Stomach (tissue), 9 donors: ENCODE measurements around the gene SCNM1. TPM values are rescaled to one million over a fixed set of nuclear protein-coding genes. Genes with fewer than 3 reads are reported as not detected.

ENCODE experiments used
- DNase-seq, 2 donors: peaks; one replicate each; pipeline versions ENCODE4 v3.0.0 to v3.0.0-alpha.2; 2013 to 2019
- H3K27ac ChIP-seq, 5 donors: fragments of 200-600 bp in 4 of 5; sonication (generic) in 4 of 5; one replicate each; pipeline ENCODE4 v1.5.1; 2013 to 2019; ENCODE audit warnings: mild to moderate bottlenecking in 1 of 5, moderate library complexity in 1 of 5
- H3K27me3 ChIP-seq, 3 donors: fragments of 200-600 bp; sonication (generic); one replicate each; pipeline ENCODE4 v1.5.1; 2017 to 2019; ENCODE audit warnings: mixed run types in 1 of 3
- H3K36me3 ChIP-seq, 4 donors: fragments of 200-600 bp; sonication (generic); 1 replicate in 3 of 4; 2 replicates in 1 of 4; pipeline ENCODE4 v1.5.1; 2016 to 2019
- H3K4me1 ChIP-seq, 4 donors: fragments of 200-600 bp; sonication (generic); one replicate each; pipeline ENCODE4 v1.5.1; 2016 to 2019
- H3K4me3 ChIP-seq, 4 donors: fragments of 200-600 bp; sonication (generic) in 3 of 4; one replicate each; pipeline ENCODE4 v1.5.1; 2016 to 2019; ENCODE audit warnings: mild to moderate bottlenecking in 1 of 4
- H3K9me3 ChIP-seq, 4 donors: fragments of 200-600 bp; sonication (generic); one replicate each; pipeline ENCODE4 v1.5.1; 2016 to 2019
- CTCF ChIP-seq, 7 experiments: fragments of 450-650 bp in 4 of 7; fragments of 200-600 bp in 3 of 7; sonication (generic) in 3 of 7; IDR thresholded peaks; one replicate each; pipeline ENCODE4 v1.5.1; 2016 to 2019; ENCODE audit warnings: antibody characterized with exemption in 7 of 7, control low read depth in 2 of 7, mild to moderate bottlenecking in 1 of 7
- EP300 ChIP-seq: sonication (generic); formaldehyde crosslinking; IDR thresholded peaks from one replicate; pipeline ENCODE4 v1.6.1; 2017; ENCODE audit warnings: antibody characterized with exemption
- POLR2A ChIP-seq, 4 donors: fragments of 450-650 bp; IDR thresholded peaks; one replicate each; pipeline ENCODE4 v1.6.1; 2016; ENCODE audit warnings: antibody characterized with exemption in 4 of 4, control low read depth in 2 of 4, mild to moderate bottlenecking in 1 of 4, moderate library complexity in 1 of 4
- POLR2AphosphoS5 ChIP-seq, 3 donors: sonication (generic); formaldehyde crosslinking; IDR thresholded peaks; one replicate each; pipeline ENCODE4 v1.6.1; 2016; ENCODE audit warnings: antibody characterized with exemption in 3 of 3
- WGBS, 5 donors: extraction: QIAGEN DNeasy Blood & Tissue Kit in 3 of 5; methylation state at CpG; one replicate each; pipeline versions ENCODE4 v1.1.5 to v1.1.7; 2013 to 2018; 5-methylcytosine and 5-hydroxymethylcytosine counted together
- intact Hi-C: fragments of 100-400 bp; cut with DNase I; formaldehyde crosslinking; loops from one replicate; pipeline ENCODE4 v1.15.1; 2023; ENCODE audit warnings: low total_unique reads
- polyA plus RNA-seq, 3 donors: library from polyadenylated mRNA; stranded (reverse); fragments of 200-250 nt; gene quantifications; one replicate each; pipeline ENCODE4 v1.2.3, GENCODE V29; 2013
- total RNA-seq, 5 donors: library from RNA; depleted of rRNA; stranded (reverse); fragments of >200 nt; gene quantifications; one replicate each; pipeline versions ENCODE4 v1.1.0 to v1.2.3, GENCODE V29; 2014 to 2016
- donor health status: healthy with polysubstance abuse.
- donor health status: Bipolar disorder and iron deficiency.
- donor health status: healthy.

The SCNM1 gene
- total and polyA plus RNA-seq, 8 donors: 4.5 to 66.3 (median 26.3) TPM

GRCh38 chr1:151213560-151213959, 47.6 kb downstream of the SCNM1 start:
- DNase-seq: no peak
- Histone ChIP-seq H3K27me3 (no peaks in the 10 kb centered on the region), H3K36me3 (peaks cover 6 to 49% (median 36%) of the 10 kb centered on the region in 4 donors), H3K4me3 (no peak overlapping the region), H3K9me3 (no peaks in the 10 kb centered on the region), H3K27ac (no peak overlapping the region), H3K4me1 (peaks cover 0 to 50% (median 20%) of the 10 kb centered on the region in 4 donors)
- intact Hi-C loops: no loop called here
- WGBS, 5 donors: 14 to 53% (median 26%) methylated on average over 2 of the region's 2 CpGs
- no peak for TF ChIP-seq CTCF (IDR thresholded peaks at IDR 0.05)
- TF ChIP-seq EP300: no peak
- TF ChIP-seq POLR2A (IDR thresholded peaks at IDR 0.05): no peak
- TF ChIP-seq POLR2AphosphoS5 (IDR thresholded peaks at IDR 0.05): no peak

Other genes with a start within 250 kb of the SCNM1 start
- 10 to 100 TPM; 25.4 to 77.3 (median 56.0) TPM for gene SETDB1, start 239.8 kb upstream of the SCNM1 start, total RNA-seq
- 10 to 100 TPM; 13.8 to 19.6 (median 17.3) TPM for gene SETDB1, start 239.8 kb upstream of the SCNM1 start, polyA plus RNA-seq
- gene CERS2, start 191.3 kb upstream of the SCNM1 start, total RNA-seq: 100 to 1,000 TPM in 2 of 5 donors, 10 to 100 TPM in 3; 24.9 to 117 (median 76.0) TPM
- gene CERS2, start 191.3 kb upstream of the SCNM1 start, polyA plus RNA-seq: 100 to 1,000 TPM; 101 to 125 (median 114) TPM
- not detected for gene ANXA9, start 183.9 kb upstream of the SCNM1 start, total RNA-seq
- under 1 TPM; 0.44 to 0.63 (median 0.46) TPM for gene ANXA9, start 183.9 kb upstream of the SCNM1 start, polyA plus RNA-seq
- 10 to 100 TPM; 19.1 to 60.0 (median 40.6) TPM for gene MINDY1, start 159.2 kb upstream of the SCNM1 start, total RNA-seq
- 10 to 100 TPM in 2 of 3 donors, 1 to 10 TPM in 1; 9.8 to 18.8 (median 16.1) TPM for gene MINDY1, start 159.2 kb upstream of the SCNM1 start, polyA plus RNA-seq
- gene PRUNE1, start 157.7 kb upstream of the SCNM1 start, total RNA-seq: 100 to 1,000 TPM in 1 of 5 donors, 10 to 100 TPM in 3, 1 to 10 TPM in 1; 2.9 to 118 (median 21.2) TPM
- gene PRUNE1, start 157.7 kb upstream of the SCNM1 start, polyA plus RNA-seq: 10 to 100 TPM; 10.8 to 12.7 (median 11.7) TPM
- 1 to 10 TPM in 1 of 5 donors, not detected in 4; 1.3 TPM for gene BNIPL, start 129.6 kb upstream of the SCNM1 start, total RNA-seq
- gene BNIPL, start 129.6 kb upstream of the SCNM1 start, polyA plus RNA-seq: 10 to 100 TPM in 1 of 3 donors, under 1 TPM in 1, not detected in 1; 0.25 to 35.1 TPM
- gene C1orf56, start 118.4 kb upstream of the SCNM1 start, total RNA-seq: 1 to 10 TPM in 4 of 5 donors, under 1 TPM in 1; 0.73 to 6.4 (median 3.5) TPM
- 1 to 10 TPM; 2.4 to 6.0 (median 2.5) TPM for gene C1orf56, start 118.4 kb upstream of the SCNM1 start, polyA plus RNA-seq
- gene CDC42SE1, start 106.5 kb upstream of the SCNM1 start, total RNA-seq: 10 to 100 TPM; 28.1 to 90.3 (median 52.5) TPM
- gene CDC42SE1, start 106.5 kb upstream of the SCNM1 start, polyA plus RNA-seq: 10 to 100 TPM; 41.6 to 49.2 (median 47.1) TPM
- 10 to 100 TPM in 1 of 5 donors, 1 to 10 TPM in 1, under 1 TPM in 1, not detected in 2; 0.72 to 14.0 (median 3.1) TPM for gene MLLT11, start 105.7 kb upstream of the SCNM1 start, total RNA-seq
- 1 to 10 TPM; 1.1 to 2.4 (median 1.4) TPM for gene MLLT11, start 105.7 kb upstream of the SCNM1 start, polyA plus RNA-seq
- 10 to 100 TPM in 2 of 5 donors, 1 to 10 TPM in 3; 5.2 to 52.2 (median 8.8) TPM for gene GABPB2, start 95.4 kb upstream of the SCNM1 start, total RNA-seq
- 1 to 10 TPM; 3.9 to 5.4 (median 4.3) TPM for gene GABPB2, start 95.4 kb upstream of the SCNM1 start, polyA plus RNA-seq
- gene SEMA6C, start 19.5 kb upstream of the SCNM1 start, total RNA-seq: 10 to 100 TPM in 2 of 5 donors, 1 to 10 TPM in 3; 4.4 to 12.3 (median 8.1) TPM
- 10 to 100 TPM in 2 of 3 donors, 1 to 10 TPM in 1; 7.1 to 13.9 (median 13.0) TPM for gene SEMA6C, start 19.5 kb upstream of the SCNM1 start, polyA plus RNA-seq
- gene TNFAIP8L2, start 9.5 kb upstream of the SCNM1 start, total RNA-seq: 10 to 100 TPM in 2 of 5 donors, 1 to 10 TPM in 1, not detected in 2; 2.0 to 19.4 (median 15.2) TPM
- gene TNFAIP8L2, start 9.5 kb upstream of the SCNM1 start, polyA plus RNA-seq: 1 to 10 TPM; 3.2 to 9.5 (median 4.1) TPM
- gene LYSMD1, start 242 bp upstream of the SCNM1 start, total RNA-seq: 10 to 100 TPM in 1 of 5 donors, 1 to 10 TPM in 4; 1.7 to 10.3 (median 4.5) TPM
- 1 to 10 TPM; 4.0 to 5.3 (median 4.7) TPM for gene LYSMD1, start 242 bp upstream of the SCNM1 start, polyA plus RNA-seq
- gene TMOD4, start 9.8 kb downstream of the SCNM1 start, total RNA-seq: not detected
- 1 to 10 TPM in 1 of 3 donors, not detected in 2; 1.2 TPM for gene TMOD4, start 9.8 kb downstream of the SCNM1 start, polyA plus RNA-seq
- gene VPS72, start 24.1 kb downstream of the SCNM1 start, total RNA-seq: 10 to 100 TPM; 19.1 to 61.6 (median 32.1) TPM
- 10 to 100 TPM; 27.8 to 32.6 (median 30.2) TPM for gene VPS72, start 24.1 kb downstream of the SCNM1 start, polyA plus RNA-seq
- gene PIP5K1A, start 32.4 kb downstream of the SCNM1 start, total RNA-seq: 100 to 1,000 TPM in 2 of 5 donors, 10 to 100 TPM in 3; 36.8 to 156 (median 94.6) TPM
- gene PIP5K1A, start 32.4 kb downstream of the SCNM1 start, polyA plus RNA-seq: 10 to 100 TPM in 2 of 3 donors, 1 to 10 TPM in 1; 8.4 to 13.4 (median 11.4) TPM
- gene PSMD4, start 88.6 kb downstream of the SCNM1 start, total RNA-seq: 100 to 1,000 TPM in 2 of 5 donors, 10 to 100 TPM in 3; 81.3 to 220 (median 83.2) TPM
- gene PSMD4, start 88.6 kb downstream of the SCNM1 start, polyA plus RNA-seq: 100 to 1,000 TPM; 126 to 234 (median 176) TPM
- gene ZNF687, start 116.2 kb downstream of the SCNM1 start, total RNA-seq: 10 to 100 TPM; 11.9 to 59.6 (median 19.3) TPM
- 10 to 100 TPM in 1 of 3 donors, 1 to 10 TPM in 2; 6.8 to 10.8 (median 7.3) TPM for gene ZNF687, start 116.2 kb downstream of the SCNM1 start, polyA plus RNA-seq
- 100 to 1,000 TPM in 2 of 5 donors, 10 to 100 TPM in 3; 33.2 to 187 (median 62.6) TPM for gene PI4KB, start 161.3 kb downstream of the SCNM1 start, total RNA-seq
- 10 to 100 TPM; 24.1 to 33.5 (median 25.3) TPM for gene PI4KB, start 161.3 kb downstream of the SCNM1 start, polyA plus RNA-seq
- gene RFX5, start 181.1 kb downstream of the SCNM1 start, total RNA-seq: 100 to 1,000 TPM in 1 of 5 donors, 10 to 100 TPM in 4; 20.4 to 117 (median 39.1) TPM
- 10 to 100 TPM in 2 of 3 donors, 1 to 10 TPM in 1; 9.9 to 19.4 (median 14.2) TPM for gene RFX5, start 181.1 kb downstream of the SCNM1 start, polyA plus RNA-seq
- gene SELENBP1, start 206.6 kb downstream of the SCNM1 start, total RNA-seq: 100 to 1,000 TPM in 4 of 5 donors, 10 to 100 TPM in 1; 68.8 to 661 (median 281) TPM
- 100 to 1,000 TPM; 102 to 153 (median 117) TPM for gene SELENBP1, start 206.6 kb downstream of the SCNM1 start, polyA plus RNA-seq
- 100 to 1,000 TPM; 111 to 258 (median 166) TPM for gene PSMB4, start 233.4 kb downstream of the SCNM1 start, total RNA-seq
- gene PSMB4, start 233.4 kb downstream of the SCNM1 start, polyA plus RNA-seq: 100 to 1,000 TPM; 314 to 358 (median 329) TPM